Measurements from ENCODE around the gene PLA2G6.

DNA sequence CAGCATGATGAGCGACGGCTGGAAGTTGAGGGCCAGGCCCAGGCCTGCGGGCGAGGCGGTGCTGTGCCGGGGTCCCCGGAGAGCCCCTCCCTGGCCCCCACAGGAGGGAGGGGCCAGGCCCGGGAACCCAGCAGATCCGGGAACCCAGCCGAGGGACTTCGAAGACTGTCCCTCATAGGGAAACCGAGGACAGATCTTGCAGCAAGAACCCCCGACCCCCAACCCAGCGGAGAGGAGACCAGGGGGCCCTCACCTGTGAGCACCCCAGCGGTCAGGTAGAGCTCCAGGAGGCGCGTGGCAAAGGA, 100.0 kb downstream of the PLA2G6 start:
- TF ChIP-seq, protein P1, sequence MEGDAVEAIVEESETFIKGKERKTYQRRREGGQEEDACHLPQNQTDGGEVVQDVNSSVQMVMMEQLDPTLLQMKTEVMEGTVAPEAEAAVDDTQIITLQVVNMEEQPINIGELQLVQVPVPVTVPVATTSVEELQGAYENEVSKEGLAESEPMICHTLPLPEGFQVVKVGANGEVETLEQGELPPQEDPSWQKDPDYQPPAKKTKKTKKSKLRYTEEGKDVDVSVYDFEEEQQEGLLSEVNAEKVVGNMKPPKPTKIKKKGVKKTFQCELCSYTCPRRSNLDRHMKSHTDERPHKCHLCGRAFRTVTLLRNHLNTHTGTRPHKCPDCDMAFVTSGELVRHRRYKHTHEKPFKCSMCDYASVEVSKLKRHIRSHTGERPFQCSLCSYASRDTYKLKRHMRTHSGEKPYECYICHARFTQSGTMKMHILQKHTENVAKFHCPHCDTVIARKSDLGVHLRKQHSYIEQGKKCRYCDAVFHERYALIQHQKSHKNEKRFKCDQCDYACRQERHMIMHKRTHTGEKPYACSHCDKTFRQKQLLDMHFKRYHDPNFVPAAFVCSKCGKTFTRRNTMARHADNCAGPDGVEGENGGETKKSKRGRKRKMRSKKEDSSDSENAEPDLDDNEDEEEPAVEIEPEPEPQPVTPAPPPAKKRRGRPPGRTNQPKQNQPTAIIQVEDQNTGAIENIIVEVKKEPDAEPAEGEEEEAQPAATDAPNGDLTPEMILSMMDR (IDR thresholded peaks at IDR 0.05), result no peak
- no peak for TF ChIP-seq POLR2AphosphoS5 (IDR thresholded peaks at IDR 0.05)

All from prostate gland (tissue), 2 donors.